ENCODE measurements around the gene FANK1. TPM values are rescaled to one million over a fixed set of nuclear protein-coding genes. Genes with fewer than 3 reads are reported as not detected.

The FANK1 gene
- total RNA-seq, 1 experiment from 2014 or later, result 0.85 TPM

DNA sequence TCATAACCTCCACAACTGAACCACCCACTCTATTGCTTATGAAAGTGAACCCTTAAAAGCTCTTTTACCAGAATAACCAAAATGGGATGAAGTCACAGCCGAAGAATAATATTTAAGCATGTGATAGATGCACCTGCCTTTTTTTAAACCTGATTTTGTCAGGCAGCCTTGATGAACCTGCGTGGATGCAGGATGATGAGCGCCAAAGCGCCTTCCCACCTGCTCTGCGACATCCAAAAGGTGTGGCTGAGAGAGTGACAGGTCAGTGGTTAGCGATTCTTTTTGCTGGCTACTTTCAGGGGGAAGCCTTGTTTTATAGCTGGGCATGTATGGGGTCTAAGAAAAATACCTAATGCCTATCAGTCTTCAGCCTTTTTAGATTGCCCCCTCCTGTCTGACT, 157.8 kb downstream of the FANK1 start:
- Mint-ChIP-seq H3K36me3 (ENCODE audit: insufficient read depth, unreplicated experiment) (peaks cover 4% of the 10 kb centered on the region), H3K27me3 (ENCODE audit: unreplicated experiment) (peaks cover 31% of the 10 kb centered on the region), H3K4me1 (ENCODE audit: low read depth, unreplicated experiment) (no peaks in the 10 kb centered on the region), H3K9me3 (ENCODE audit: low read depth, unreplicated experiment) (no peaks in the 10 kb centered on the region), H3K4me3 (ENCODE audit: low read depth, unreplicated experiment) (no peak overlapping the region), H3K27ac (ENCODE audit: unreplicated experiment) (no peak overlapping the region)
- intact Hi-C loops (cut with micrococcal nuclease; ENCODE audit: unreplicated experiment), result no loop called here
- TF ChIP-seq, protein P1, sequence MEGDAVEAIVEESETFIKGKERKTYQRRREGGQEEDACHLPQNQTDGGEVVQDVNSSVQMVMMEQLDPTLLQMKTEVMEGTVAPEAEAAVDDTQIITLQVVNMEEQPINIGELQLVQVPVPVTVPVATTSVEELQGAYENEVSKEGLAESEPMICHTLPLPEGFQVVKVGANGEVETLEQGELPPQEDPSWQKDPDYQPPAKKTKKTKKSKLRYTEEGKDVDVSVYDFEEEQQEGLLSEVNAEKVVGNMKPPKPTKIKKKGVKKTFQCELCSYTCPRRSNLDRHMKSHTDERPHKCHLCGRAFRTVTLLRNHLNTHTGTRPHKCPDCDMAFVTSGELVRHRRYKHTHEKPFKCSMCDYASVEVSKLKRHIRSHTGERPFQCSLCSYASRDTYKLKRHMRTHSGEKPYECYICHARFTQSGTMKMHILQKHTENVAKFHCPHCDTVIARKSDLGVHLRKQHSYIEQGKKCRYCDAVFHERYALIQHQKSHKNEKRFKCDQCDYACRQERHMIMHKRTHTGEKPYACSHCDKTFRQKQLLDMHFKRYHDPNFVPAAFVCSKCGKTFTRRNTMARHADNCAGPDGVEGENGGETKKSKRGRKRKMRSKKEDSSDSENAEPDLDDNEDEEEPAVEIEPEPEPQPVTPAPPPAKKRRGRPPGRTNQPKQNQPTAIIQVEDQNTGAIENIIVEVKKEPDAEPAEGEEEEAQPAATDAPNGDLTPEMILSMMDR (IDR thresholded peaks at IDR 0.05; ENCODE audit: unreplicated experiment), result no peak
- CTCF ChIA-PET, result no interaction called here
- no peak for DNase-seq
- no TSS peak for BruUV-seq (replicated peaks)

DNA sequence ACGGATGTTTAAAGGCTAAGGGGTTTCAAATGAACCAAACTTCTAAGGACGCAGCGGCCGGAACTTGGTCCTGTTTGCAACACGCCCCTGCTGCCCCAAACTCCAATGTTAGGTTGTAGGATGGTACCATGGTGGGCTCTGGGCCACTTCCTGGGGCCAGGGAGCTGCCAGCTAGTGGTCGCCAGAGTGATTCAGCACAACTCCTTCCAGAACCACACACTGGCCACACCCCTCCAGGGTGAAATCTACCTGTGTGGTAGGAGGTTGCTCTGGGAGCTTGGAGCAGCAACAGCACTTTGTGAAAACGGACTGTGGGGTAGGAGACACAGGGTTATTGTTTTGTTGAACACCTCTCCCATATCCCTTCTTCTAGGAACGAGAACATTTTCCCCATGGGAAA, 161.1 kb downstream of the FANK1 start:
- CTCF ChIA-PET, result no interaction called here
- DNase-seq, result no peak
- Mint-ChIP-seq H3K27me3 (ENCODE audit: unreplicated experiment) (peaks cover 5% of the 10 kb centered on the region), H3K36me3 (ENCODE audit: insufficient read depth, unreplicated experiment) (peaks cover 1% of the 10 kb centered on the region), H3K9me3 (ENCODE audit: low read depth, unreplicated experiment) (no peaks in the 10 kb centered on the region), H3K4me1 (ENCODE audit: low read depth, unreplicated experiment) (no peaks in the 10 kb centered on the region), H3K27ac (ENCODE audit: unreplicated experiment) (no peak overlapping the region), H3K4me3 (ENCODE audit: low read depth, unreplicated experiment) (no peak overlapping the region)
- intact Hi-C loops (cut with micrococcal nuclease; ENCODE audit: unreplicated experiment), result no loop called here
- no TSS peak for BruUV-seq (replicated peaks)
- TF ChIP-seq, protein P1 (IDR thresholded peaks at IDR 0.05; ENCODE audit: unreplicated experiment), result no peak

DNA sequence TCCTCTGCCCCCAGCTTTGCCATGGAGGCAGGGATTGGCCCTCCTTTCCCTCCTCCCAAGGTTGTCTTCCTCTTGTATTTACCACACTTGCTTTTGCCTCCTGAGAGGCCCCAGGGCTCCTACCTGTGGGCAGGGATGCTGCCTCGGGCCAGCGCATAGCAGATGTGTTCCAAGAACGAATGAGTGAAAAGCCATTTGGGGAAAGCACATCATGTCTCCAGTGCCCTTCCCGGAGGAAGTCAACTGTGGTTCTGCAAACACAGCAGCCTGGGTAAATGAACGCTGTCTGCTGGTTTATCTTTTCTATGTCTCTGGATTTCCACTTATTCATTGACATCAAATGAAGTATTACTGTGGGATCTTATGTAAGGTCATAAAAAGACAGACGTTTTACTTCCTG, 161.7 kb downstream of the FANK1 start:
- Mint-ChIP-seq H3K27me3 (ENCODE audit: unreplicated experiment) (no peaks in the 10 kb centered on the region), H3K36me3 (ENCODE audit: insufficient read depth, unreplicated experiment) (no peaks in the 10 kb centered on the region), H3K27ac (ENCODE audit: unreplicated experiment) (no peak overlapping the region), H3K4me1 (ENCODE audit: low read depth, unreplicated experiment) (peaks cover under 1% of the 10 kb centered on the region), H3K9me3 (ENCODE audit: low read depth, unreplicated experiment) (no peaks in the 10 kb centered on the region), H3K4me3 (ENCODE audit: low read depth, unreplicated experiment) (no peak overlapping the region)
- intact Hi-C loops (cut with micrococcal nuclease; ENCODE audit: unreplicated experiment), result no loop called here
- CTCF ChIA-PET, result no interaction called here
- DNase-seq, result no peak
- TF ChIP-seq, protein P1 (IDR thresholded peaks at IDR 0.05; ENCODE audit: unreplicated experiment), result no peak
- no TSS peak for BruUV-seq (replicated peaks)

DNA sequence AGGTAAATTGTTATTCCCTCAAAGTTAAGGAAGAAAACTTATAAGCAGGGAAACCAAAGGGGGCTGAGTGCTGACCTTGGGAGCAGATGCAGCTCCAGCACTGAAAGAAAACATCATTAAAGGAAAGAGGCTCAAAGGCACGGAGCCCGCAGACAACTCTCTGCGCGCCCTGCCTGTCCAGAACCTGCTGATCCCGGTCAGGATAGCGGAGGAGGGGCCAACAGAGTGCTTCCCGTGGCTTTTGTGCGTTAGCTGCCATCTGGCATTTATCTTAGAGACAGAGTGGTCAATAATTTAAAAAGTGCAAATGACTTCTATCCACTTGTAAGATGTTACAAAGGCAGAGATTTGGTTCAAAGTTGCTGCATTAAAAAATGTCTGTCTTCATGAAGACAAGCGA, 162.1 kb downstream of the FANK1 start:
- H3K27ac Mint-ChIP-seq (ENCODE audit: unreplicated experiment), result no peak overlapping the region
- H3K27me3 Mint-ChIP-seq (ENCODE audit: unreplicated experiment), result no peaks in the 10 kb centered on the region
- H3K9me3 Mint-ChIP-seq (ENCODE audit: low read depth, unreplicated experiment), result no peaks in the 10 kb centered on the region
- no peak overlapping the region for H3K4me3 Mint-ChIP-seq (ENCODE audit: low read depth, unreplicated experiment)
- intact Hi-C loops (cut with micrococcal nuclease; ENCODE audit: unreplicated experiment), result no loop called here
- TF ChIP-seq, protein P1 (IDR thresholded peaks at IDR 0.05; ENCODE audit: unreplicated experiment), result no peak
- H3K4me1 Mint-ChIP-seq (ENCODE audit: low read depth, unreplicated experiment), result peaks cover 5% of the 10 kb centered on the region
- H3K36me3 Mint-ChIP-seq (ENCODE audit: insufficient read depth, unreplicated experiment), result no peaks in the 10 kb centered on the region
- DNase-seq, result no peak
- BruUV-seq (replicated peaks), result no TSS peak
- CTCF ChIA-PET, result no interaction called here

Other genes with a start within 250 kb of the FANK1 start
- not detected in 2 replicates for gene TEX36, start 213.4 kb upstream of the FANK1 start, total RNA-seq (2022)
- 19.9 and 20.9 TPM in 2 replicates for gene EDRF1, start 176.9 kb upstream of the FANK1 start, total RNA-seq (2022)
- 0.24 TPM in 1 of 2 replicates, not detected in the other for gene MMP21, start 120.7 kb upstream of the FANK1 start, total RNA-seq (2022)
- gene UROS, start 73.3 kb upstream of the FANK1 start, total RNA-seq (2022), result 45.3 and 49.2 TPM in 2 replicates
- 49.3 and 52.2 TPM in 2 replicates for gene BCCIP, start 73.0 kb upstream of the FANK1 start, total RNA-seq (2022)
- 29.2 and 32.2 TPM in 2 replicates for gene DHX32, start 15.3 kb upstream of the FANK1 start, total RNA-seq (2022)

Data from Calu3 (cell line).